Activated CD4-positive, alpha-beta T cell treated with anti-CD3 and anti-CD28 coated beads for 1 hour (primary cell): ENCODE data around the gene DRC1.

Source experiments
- DNase-seq: peaks from one replicate; pipeline ENCODE4 v3.0.0-alpha.2; 2020

Gene DRC1

DNA sequence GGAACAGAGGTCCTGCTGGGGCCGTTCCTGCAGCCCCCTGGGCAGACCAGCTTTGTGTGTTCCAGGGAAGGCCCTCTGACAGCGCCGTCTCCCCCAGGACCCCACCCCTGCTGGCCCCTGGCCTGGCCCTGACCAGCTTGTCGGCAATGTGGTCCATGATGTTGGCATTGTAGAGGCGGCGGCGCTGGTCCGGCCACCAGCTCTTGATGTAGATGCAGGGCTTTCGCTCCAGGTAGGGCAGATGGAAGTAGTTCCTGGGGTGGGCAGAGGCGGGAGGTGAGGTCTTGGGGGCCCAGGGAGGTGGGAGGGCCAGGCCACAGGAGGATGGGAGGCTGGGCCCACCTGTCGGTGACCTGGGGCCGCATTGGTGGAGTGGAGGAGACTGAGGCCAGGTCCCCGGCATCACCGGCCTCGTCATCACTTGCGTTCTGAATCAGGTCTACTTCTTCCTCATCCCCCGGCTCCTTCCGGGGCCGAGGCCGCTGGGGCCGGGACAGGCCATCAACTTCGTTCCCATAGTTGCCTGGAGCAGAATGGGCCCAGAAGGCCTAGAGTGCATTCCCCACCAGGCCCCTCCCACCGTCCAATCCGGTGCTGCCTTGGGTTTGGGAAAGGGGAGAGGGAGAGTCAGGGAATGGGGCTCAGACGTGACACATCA is 77.5 kb downstream of the DRC1 start:
- no peak for DNase-seq

DNA sequence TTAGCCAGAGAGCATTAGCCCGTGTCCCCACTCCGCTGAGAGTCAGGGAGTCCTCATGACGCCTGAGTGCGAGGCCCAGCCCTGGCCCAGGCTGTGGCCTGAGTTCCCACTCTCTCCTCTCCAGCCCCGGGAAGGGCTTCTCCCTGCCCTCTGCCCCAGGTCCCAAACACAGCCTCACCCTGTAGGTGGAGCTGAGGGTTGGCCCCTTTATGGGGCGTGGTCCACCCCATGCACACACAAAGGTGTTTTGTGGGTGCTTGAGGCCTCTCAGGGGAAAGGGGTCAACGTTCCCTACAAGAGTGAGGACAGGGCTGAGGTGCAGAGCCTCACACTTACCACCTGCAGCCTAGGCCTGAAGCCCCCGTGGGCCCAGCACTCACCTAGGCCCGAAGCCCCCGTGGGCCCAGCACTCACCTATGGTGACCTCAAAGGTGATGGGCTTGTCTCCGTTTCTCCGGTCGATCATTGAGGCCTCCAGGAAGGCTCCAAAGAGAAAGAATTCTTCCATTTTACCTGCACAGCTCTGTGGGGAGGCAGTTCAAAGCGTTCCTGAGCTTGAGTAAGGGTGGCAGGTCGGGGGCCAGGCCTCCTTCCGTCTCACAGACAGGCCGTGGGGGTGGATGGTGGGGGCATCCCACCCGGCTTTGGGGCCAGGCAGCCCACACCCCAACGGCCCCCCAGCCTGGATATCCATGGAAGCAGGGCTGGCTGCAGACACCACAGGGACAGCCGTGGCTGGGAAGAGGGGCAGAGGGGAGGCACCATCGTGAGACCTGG is 78.3 kb downstream of the DRC1 start:
- no peak for DNase-seq

DNA sequence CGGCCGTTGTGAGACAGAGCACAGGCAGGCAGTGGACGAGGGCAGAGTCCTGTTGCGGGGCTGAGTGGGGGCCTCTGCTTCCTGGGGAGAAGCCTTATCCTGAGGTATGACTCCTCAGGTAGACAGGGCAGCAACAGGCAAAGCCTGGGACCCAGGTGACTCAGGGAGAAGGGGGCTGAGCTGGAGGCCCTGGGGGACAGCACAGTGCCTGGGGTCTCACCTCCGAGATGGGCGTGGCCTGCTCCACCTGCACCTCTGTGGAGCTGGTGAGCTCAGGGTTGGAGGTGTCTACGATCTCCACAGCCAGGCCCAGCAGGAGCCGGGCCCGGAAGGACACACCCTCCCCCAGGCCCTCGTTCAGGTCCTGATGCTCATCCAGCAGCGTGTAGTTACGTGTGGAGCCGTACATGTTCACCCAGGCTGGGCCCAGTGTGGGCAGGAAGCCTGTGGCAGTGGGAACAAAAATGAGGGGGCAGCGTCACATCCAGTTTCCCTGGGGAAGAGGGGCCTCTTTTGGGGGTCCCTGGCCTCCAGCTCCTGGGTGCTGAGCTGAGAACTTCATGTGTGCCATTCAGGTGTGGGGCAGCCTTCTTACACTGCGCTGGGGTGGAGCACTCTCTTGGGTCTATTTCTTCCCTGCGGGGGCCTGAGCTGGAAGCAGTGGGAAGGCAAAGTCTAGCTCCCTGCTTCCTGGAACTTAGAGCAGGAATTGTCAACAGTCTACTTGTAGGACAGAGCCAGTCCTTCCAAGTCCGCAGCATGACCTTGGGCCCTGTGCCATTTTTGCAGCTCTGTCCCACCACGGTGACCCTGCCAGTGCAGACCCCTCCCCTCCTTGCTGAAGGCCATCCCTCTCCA is 79.1 kb downstream of the DRC1 start:
- no peak for DNase-seq

DNA sequence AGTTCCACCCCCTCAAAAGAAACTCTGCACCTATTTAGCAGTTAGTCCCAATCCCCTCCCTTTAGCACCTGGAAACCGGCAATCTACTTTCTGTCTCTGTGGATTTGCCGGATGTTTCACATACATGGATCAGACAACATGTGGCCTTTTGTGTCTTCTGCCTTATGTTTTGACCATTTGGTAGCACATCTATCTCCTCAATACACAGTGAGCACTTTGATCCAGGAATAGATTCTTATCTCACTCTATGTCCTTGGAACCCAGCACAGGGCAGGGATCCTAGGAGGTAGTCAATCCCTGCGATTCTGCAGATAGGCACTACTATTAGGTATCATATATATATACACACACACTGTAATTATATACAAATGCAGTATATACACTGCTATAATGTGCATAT is 80.0 kb downstream of the DRC1 start:
- no peak for DNase-seq

DNA sequence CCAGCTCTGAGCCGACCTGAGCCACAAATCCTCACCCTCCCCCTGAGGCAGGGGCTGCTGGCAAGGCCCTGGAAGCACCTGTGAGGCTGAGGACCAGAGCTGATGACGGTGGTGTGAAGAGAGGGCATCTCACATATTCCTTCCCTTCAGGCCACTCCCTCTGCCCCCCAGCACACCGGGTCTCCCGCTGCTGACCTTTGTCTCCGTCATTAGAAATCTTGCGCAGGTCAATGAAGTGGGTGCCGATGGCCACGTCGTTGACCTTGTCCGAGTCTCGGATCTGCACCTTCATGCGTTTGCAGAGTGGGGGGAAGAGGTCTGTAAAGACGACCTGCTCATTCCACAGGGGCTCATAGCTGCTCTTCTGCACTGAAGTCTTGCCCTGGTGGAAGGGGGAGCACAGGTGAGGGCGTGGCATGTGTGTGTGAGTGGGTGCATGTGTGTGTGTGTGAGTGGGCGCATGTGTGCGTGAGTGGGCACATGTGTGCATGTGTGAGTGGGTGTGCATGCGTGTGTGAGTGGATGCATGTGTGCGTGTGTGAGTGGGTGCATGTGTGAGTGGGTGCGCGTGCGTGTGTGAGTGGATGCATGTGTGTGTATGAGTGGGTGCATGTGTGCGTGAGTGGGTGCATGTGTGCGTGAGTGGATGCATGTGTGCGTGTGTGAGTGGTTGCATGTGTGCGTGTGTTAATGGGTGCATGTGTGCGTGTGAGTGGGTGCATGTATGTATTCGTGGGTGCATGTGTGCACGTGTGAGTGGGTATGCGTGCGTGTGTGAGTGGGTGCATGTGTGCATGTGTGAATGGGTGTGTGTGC is 80.7 kb downstream of the DRC1 start:
- no peak for DNase-seq

DNA sequence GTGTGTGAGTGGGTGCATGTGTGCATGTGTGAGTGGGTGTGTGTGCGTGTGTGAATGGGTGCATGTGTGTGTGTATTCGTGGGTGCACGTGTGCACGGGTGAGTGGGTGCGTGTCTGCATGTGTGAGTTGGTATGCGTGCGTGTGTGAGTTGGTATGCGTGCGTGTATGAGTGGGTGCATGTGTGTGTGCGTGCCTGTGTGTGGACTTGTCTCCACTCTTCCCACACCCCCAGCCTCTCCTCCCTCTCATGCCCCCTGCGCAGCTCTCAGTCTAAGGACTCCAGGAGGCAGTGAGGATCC is 81.3 kb downstream of the DRC1 start:
- no peak for DNase-seq

DNA sequence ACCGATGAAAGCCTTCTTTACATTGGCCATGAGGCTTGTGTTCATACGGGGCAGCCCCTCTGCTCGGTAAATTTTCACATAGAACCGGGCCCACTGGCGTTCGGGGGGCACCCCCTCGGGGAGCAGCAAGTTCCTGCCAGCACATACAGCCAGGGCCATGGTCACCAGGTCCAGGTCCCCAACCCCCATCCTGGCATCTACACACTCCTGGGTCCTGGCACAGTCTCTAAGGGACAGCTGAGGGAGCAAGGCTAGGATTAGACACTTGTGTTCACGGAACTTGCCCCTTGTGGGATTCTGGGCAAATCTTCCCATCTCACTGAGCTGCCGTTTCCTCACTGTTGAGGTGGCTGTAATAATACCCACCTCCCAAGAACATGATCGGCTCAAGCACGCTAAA is 81.8 kb downstream of the DRC1 start:
- no peak for DNase-seq

DNA sequence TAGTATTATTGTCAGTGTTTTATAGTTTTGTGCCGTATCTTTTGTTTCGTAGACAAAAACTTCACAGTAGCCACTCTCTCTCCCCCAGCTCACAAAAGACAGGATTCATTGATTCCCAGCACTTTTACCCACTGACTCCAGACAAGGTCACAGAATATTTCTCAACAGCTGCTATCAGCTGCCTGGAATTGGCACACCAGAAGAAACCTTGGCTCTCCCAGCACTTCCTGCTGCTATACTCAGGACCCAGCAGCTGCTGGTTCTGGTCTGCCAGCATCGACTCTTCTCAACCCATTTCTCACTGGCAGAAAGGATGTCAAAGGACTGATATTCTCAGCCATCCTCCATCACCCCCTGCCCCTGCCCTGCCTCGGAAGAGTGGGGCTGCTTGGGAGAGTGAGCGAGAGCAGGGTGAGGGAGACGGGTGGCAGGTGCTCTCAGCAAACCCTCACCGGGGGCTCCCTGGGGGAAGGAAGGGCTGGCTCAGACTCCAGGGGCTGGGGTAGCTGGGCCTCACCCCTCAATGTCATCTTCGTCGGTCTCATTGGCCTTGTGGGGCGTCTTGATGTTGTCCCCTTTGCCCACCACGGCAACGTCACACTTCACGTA is 82.3 kb downstream of the DRC1 start:
- no peak for DNase-seq

DNA sequence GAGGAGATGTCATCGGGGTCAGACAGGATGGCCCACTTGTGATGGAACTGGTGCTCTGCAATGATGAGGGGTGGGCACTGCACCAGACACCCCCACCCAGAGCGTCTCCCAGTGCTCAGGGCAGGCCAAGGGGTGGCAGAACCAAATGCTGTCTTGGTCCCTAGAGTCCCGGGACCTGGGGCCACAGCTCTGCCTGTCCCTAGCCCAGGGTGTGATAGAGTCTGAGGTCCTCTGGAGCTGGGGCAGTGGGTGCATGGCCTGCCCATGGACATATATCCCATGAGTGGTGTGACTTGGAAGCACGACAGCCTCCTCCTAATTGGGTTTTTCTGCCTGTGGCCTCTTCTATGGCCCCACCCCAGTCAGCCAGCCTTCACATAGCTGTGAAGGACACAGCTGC is 82.9 kb downstream of the DRC1 start:
- no peak for DNase-seq

DNA sequence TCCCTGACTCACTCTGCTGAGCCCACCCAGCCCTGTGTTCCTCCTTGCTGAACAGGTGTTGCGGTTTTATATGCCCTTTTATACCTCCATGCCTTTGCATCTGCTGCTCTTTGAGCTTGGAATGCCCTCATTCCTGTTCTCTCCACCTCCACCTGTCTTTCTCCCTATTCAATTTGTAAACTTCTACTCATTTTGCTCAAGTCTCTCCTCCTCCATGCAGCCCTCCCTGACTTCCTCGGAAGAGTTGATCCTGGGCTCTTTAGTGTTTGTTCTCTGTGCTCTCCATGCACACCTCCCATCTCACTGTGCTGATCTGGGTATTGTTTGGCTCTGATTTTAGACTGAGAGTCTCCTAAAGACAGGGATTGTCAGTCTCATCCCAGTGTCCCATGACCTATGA is 83.4 kb downstream of the DRC1 start:
- DNase-seq = no peak

DNA sequence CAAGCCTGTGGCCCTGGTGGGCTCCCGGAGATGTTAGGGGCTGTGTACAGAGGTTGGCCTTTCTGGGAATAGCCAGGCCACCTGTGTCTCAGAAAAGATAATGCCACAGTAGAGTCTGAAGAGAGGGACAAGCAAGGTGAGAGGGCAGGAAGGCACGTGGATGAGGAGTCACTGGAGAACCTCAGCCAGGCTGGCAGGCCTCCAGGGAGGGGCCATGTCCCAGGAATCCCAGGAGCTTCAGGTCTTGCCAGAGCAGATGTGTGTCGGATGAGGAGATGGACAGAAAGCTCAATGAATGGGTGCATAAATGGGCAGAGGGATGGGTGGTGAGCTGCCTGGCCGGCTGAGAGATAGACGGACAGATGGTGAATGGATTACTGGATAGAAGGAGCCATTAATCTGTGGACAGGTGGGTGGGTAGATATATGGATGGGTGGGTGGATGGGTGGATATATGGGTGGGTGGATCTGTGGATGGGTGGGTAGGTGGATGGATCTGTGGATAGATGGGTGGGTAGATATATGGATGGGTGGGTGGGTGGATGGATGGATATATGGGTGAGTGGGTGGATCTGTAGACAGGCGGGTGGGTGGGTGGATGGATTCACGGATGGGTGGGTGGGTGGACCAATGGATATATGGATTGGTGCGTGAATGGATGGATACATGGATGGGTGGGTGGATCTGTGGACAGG is 84.2 kb downstream of the DRC1 start:
- no peak for DNase-seq

DNA sequence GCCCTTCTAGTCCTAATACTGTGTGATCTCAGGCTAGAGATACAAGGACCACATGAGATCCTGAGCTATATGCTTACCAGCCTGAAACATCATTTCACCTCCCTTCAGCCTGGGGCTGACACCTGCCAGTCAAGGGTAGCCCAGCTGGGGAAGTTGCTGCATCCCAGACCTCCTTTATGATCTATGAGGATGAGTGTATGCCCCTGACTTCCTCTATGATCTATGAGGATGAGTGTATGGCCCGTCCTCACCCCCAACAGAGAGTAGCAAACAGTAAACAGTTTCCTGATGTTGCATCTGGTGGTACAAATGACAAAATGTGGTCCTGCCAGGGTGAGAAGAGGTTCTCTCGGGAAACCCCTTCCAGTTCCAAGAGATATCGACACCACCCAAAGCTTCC is 85.1 kb downstream of the DRC1 start:
- DNase-seq = no peak

DNA sequence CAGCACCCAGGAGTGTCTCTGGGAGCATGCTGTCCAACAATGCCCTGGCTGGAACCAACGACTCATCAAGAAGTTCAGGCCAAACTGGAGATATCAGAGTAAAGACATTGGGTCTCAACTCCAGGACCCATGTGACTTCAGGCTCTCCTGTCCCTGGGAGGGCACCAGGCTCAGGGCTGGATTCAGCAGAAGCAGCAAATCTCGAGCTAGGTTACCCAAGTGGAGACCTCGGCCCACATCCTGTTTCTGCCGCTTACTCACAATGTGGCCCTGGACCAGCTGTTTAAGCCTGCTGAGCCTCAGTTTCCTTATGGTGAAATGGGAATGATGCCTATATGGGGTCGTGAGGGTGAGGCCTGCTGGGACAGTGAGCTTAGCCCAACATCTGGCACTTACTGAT is 85.5 kb downstream of the DRC1 start:
- no peak for DNase-seq

DNA sequence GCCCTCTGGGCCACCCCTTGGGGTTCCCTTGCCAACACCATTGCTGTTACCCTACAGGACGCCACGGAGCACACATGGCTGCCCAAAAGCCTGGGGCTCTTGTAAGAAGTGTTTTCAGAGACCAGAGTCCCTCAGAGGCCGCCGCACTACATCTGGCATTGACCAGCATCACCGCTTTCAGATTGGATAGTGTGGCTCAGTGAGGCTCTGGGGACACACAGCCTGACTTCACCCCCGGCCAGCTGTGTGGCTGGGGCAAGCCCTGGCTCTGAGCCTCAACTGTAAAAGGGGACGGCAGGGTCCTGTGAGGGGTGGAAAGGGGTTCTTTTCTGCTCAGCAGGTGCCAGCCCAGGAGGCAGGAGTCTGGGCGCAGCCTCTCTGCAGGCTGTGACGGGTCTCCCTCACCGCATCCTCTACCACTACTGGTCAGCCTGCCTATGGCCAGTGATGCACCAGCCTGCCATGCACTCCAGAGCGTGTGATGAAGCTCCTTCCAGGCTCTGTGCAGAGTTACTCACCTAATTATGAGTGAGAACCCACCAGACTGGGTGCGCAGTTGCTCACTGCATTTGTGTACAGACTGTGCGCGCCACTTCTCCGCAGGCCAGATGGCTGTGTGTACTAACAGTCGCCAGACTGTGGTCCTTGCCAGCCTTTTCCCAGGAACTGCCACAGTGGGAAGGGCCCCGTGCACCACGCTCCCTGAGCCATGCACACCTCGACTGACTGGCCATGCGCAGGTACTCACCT is 86.9 kb downstream of the DRC1 start:
- no peak for DNase-seq

DNA sequence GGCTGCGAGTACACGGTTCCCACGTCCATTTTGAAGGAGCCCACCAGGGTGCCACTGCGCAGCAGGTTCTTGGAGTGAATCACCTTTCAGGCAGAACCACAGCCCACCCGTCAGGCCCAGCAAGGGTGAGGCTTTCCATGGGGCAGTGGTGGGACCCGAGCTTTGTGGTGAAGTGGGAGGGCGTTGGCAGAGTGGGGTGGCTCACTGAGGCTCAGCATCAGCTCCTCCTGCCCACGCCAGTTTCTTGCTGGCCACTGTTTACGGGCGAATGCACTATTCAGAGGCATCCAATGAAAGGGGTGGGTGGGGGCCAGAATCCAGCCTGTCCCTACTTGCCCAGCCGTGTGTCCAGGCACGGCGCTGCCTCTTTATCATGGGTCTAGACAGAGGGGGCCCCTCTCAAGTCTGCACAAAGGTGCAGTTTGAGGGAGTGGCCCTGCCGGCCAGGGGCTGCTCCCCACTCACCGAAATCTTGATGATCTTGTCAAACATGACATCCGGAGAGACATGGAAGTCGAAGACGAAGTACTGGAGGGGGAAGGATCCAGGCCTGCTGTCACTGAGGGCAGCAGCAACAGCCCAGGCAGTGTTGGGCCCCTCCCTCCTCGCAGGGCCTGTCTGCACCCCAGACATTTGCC is 87.6 kb downstream of the DRC1 start:
- DNase-seq = no peak

DNA sequence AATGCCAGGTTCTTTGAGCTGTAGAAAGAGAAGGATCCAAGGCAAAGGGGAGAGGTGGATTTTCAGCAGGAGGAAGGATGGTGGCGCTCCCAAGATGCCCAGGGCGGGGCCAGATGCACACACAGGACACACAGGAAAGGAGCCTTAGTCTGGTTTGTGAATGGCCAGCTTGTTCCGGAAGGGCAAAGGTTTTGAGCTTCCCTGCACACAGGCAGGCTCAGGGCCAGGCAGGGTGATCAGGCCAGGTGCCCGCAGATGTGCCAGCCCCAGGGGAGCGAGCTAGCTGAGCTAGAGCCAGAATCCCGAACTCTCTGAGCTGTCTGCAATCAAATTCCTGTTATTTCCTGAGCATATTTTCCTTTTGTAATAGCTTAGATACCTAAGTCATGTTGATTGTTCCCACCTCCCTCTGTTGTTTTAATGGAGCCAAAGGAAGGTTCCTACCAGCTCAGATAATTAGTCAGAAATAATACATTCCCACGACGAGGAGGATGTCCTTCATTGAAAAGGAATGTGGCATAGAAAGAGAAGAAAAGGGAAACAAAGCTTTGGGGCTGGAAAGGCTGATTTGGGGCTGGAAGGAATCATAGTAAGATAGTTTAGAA is 89.9 kb downstream of the DRC1 start:
- no peak for DNase-seq

DNA sequence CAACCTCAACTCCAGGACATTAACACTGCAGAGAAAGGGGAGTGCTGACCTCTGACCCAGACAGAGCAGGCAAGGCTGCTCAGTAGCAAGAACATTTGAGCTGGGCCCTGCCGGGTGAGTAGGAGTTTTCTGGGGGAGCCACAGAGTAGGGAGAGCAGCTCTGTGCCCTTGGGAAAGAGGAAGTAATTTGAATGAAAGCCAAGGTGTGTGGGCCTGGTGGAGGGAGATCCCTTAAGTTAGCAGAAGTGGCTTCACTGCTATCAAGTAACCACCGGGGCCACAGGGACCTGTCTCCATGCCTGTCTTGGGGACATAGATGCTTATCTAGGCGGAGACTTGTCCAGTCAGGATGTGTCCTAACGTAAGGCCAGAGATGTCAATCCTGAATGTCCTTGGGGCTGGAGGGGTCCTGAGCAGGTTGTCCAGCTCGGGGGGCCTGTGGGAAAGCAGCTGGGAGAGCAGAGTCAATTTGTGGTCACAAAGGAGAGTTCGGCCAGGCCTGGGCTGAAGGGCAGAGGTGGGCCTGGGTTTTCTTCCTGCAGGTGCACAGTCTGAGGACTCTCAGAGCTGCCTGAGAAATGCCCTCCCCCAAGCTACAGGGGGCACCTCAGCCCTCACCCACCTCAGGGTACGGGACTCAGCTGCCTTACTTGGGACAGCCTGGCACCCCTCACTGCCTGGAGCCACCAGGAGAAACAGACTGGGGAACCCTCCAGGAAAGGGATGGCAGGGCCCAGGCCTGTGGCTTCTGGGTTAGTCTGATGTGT is 91.2 kb downstream of the DRC1 start:
- DNase-seq = no peak

DNA sequence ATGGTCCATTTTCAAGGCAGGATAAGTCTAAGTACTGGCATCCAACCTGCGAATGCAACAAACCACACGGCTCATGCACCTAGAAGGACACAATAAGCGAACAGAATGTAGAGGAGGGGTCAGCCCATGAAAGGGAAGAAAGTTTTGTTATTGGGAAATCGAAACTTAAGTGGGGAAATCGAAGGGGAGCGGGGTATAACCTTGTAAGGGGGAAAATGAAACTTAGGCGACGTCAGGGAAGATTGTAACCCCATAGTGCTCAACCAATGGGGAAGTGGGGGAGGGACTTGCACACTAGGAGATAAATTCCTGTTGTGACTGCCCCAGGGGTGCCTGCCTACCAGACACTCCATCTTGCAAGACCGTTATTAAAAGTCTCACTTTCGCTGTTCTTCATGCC is 91.8 kb downstream of the DRC1 start:
- DNase-seq = no peak

DNA sequence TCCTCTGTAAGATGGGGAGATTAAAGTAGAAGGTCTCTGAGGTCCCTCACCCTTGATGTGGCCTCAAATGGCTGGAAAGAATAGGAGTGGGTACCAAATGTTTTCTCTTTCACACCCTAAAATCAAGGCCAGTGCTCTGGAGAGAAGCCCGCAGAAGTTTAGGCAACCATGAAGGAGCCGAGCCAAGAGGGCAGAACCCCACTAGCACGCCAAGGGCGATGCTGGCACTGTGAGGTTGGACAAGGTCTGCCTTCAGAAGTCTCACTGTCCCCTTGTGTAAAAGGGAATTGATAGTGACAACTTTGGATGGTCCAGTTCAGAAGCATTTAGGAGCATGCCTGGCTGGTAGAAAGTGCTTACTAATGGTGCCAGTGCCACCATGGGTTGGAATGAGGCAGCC is 92.5 kb downstream of the DRC1 start:
- DNase-seq = no peak

DNA sequence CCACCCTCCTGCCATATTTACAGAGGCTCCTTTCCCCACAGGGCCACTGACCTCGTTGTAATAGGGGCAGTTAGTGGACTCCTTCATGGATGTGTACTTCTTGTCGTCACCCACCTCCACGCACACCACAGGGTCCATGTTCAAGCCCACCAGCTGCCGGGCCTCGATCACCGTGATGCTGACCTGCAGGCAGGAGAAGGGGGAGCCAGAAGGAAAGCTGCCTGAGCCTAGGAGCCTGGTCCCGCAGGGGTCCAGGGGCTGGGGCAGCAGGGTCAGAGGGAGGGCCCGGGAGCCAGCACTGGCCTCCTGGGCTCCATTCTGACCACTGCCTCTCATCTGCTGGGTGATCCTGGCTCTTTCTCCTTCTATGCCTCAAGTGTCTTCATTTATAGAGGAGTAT is 93.2 kb downstream of the DRC1 start:
- DNase-seq = no peak
